SK-N-MC (cell line): ENCODE data around the gene B3GNT9.

Source experiments
- DNase-seq: peaks from one replicate; pipeline ENCODE4 v3.0.0-alpha.2; 2011; ENCODE audit warnings: low read depth, low spot score
- H3K27ac ChIP-seq: fragments of 200-600 bp; sonication (generic); 2 replicates; pipeline ENCODE4 v1.5.1; 2016; ENCODE audit warnings: mixed run types
- H3K36me3 ChIP-seq: fragments of 200-600 bp; sonication (generic); 2 replicates; pipeline ENCODE4 v1.6.1; 2017; ENCODE audit warnings: antibody characterized with exemption, low read length, mixed read lengths; ENCODE audit not compliant: insufficient read depth
- H3K4me3 ChIP-seq: fragments of 200-600 bp; sonication (generic); 2 replicates; pipeline ENCODE4 v1.5.1; 2016
- H3K9ac ChIP-seq: fragments of 200-600 bp; sonication (generic); 2 replicates; pipeline ENCODE4 v1.8.0; 2017; ENCODE audit warnings: mixed run types, mixed read lengths; ENCODE audit not compliant: insufficient read length
- H3K9me3 ChIP-seq: fragments of 200-600 bp; sonication (generic); 2 replicates; pipeline ENCODE4 v1.6.1; 2017; ENCODE audit warnings: low read depth, mild to moderate bottlenecking, antibody characterized with exemption, low read length, moderate library complexity, mixed read lengths
- EZH2 ChIP-seq: fragments of 200-600 bp; sonication (generic); IDR thresholded peaks from one replicate; pipeline ENCODE4 v1.6.1; 2017; ENCODE audit warnings: antibody characterized with exemption
- FOXP2 ChIP-seq: optimal IDR thresholded peaks from 2 replicates; pipeline ENCODE3; 2011; ENCODE audit warnings: mild to moderate bottlenecking, moderate library complexity; ENCODE audit not compliant: insufficient read depth; ENCODE audit errors: extremely low read length, control extremely low read depth
- POLR2AphosphoS5 ChIP-seq: IDR thresholded peaks from 2 replicates; pipeline ENCODE4 v1.6.1; 2012; ENCODE audit warnings: mild to moderate bottlenecking, low read depth, low read length, borderline replicate concordance

Gene B3GNT9

DNA sequence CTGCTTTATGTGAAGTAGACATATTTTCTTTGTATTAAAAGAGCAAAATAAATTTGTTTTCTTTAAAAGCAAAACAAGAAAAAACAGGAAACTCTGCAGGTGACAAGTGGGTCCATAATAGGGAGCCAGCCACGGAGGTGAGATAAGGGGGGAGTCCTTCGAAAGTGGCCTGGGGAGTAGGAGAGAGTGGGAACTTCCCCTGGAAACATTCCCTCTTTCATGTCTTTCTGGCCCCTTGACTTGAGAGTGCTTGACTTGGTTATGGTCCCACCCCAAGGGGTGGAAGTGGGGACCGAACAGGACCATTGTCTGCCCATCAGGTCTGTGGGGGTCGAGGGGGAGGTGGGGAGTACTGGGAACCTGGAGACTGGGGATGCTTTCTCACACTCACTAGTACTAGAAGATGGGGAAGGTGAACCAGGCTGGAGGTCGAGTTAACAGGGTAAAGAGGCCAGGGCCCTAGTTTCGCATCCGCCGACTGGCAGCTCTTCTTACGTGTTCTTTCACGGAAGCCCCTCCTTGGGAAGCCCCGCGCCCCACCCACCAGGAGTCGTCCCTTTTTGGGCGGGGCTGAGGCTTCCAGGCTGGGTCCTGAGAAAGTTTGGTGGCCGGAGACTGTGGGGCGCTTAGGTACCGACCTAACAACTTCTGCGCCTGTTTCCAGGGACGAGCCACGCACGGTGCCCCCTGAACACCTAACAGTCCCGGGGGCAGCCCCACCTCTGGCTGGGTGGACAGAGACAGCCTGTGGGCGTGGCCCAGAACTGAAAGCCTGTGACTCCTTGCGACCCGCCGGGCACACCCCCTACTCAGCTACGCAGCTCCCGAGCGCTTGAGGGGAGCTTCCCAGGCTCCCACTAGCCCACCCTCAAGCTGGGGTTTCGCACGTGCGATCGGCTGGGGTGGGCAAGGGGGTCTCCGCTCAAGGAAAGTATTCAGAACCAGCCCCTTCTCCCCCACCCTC lies 8.1 kb upstream of the B3GNT9 start:
- Histone ChIP-seq H3K4me3 (peak overlapping the region; percentile 84), H3K9me3 (no peaks in the 10 kb centered on the region), H3K36me3 (no peaks in the 10 kb centered on the region), H3K27ac (no peak overlapping the region), H3K9ac (peak overlapping the region; percentile 53)
- TF ChIP-seq POLR2AphosphoS5 (no peak), EZH2 (no peak)
- no peak for DNase-seq

DNA sequence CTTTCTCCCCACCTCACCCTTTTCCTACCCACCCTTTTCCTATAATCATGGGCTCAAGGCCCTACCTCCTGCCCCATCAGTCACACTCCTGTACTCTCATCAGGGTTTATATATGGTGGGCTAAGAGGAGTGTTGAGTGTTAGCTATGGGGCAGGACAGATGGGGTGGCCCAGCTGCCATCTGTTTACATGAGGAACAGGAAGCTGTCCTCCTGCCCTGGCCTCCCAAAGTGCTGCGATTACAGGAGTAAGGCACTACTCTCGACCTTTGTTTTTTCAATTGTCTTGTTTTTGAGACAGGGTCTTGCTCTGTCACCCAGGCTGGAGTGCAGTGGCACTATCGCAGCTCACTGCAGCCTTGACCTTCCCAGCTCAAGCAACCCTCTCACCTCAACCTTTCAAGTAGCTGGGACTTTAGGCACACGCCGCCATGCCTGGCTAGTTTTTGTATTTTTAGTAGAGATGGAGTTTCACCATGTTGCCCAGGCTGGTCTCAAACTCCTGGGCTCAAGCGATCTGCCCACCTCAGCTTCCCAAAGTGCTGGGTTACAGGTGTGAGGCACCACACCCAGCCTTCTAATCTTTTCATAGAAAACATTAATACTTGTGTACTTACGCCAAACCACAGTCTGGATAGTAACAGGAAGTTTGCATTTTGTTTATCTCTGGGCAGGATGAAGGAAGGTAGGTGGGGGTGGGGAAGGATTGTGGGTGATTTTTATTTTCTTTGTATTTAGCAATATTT lies 7.3 kb upstream of the B3GNT9 start:
- Histone ChIP-seq H3K36me3 (no peaks in the 10 kb centered on the region), H3K9me3 (no peaks in the 10 kb centered on the region), H3K27ac (no peak overlapping the region), H3K4me3 (no peak overlapping the region), H3K9ac (no peak overlapping the region)
- no peak for TF ChIP-seq FOXP2
- no peak for DNase-seq

DNA sequence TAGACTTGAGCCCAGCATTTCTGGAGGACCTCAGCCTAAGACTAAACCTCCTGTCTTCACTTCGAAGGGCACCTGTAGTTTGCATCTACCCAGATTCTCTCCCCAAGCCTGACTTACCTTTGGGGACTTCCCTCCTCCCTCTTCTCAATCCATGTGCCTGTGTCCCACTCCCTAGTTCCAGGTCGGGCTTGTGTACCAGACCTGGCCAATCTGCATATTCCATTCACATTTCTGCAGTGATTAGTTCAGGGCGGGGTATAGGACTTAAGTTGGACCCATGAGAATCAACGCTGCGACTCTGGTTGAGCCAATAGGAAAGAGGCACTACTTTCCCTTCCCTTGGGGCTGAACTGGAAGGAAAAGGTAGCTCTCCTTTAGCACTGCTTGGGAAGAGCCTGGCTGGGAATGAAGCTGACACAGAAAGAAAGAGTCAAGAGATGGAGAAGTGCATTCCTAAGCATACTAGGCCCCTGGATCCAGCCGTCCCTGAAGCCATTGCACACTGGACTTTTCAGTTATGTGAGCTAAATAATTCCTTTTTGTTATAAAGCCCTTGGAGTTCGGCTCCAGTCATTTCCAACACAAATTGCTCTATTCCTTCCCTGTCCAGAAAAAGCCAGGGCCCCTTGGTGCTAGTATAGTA lies 6.4 kb upstream of the B3GNT9 start:
- no peaks in the 10 kb centered on the region for H3K9me3 ChIP-seq
- no peak overlapping the region for H3K4me3 ChIP-seq
- TF ChIP-seq POLR2AphosphoS5 (no peak), EZH2 (no peak), FOXP2 (no peak)
- H3K36me3 ChIP-seq: no peaks in the 10 kb centered on the region
- no peak overlapping the region for H3K27ac ChIP-seq
- DNase-seq: no peak
- no peak overlapping the region for H3K9ac ChIP-seq

DNA sequence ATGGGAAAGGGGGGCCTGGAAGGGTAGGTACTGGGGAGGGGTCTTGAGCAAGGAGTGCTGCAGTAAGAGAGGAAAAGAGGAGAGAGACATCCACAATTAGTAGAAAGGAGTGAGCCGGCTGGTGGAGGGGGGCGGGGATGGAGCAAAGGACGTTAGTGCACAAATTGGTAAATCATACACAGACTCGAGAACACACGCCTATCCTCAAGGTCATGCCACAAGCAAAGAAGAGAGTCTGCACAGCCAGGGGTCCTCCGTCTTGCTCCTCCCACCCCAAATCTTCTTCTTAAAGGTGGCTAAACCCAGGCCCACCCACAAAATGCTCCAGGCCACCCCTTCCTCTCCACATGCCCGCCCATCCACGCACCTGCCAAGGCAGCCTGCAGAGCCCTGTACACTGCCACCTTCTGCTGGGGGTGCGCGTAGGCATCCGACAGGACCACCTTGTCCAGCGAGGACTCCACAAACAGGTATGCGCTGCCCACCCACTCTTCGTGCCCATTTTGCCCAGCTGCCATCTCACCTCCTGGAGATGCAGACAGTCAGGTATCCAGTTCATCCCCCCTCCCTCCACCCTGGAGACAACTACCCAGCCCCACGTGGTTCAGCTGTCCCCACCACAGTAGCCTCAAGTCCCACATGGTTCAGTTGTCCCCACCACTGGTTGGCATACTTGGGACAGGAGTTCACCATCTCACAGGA lies 5.5 kb upstream of the B3GNT9 start:
- no peak overlapping the region for H3K9ac ChIP-seq
- no peaks in the 10 kb centered on the region for H3K9me3 ChIP-seq
- DNase-seq: no peak
- H3K36me3 ChIP-seq: no peaks in the 10 kb centered on the region
- no peak overlapping the region for H3K27ac ChIP-seq
- TF ChIP-seq EZH2 (no peak), POLR2AphosphoS5 (no peak), FOXP2 (no peak)
- no peak overlapping the region for H3K4me3 ChIP-seq

DNA sequence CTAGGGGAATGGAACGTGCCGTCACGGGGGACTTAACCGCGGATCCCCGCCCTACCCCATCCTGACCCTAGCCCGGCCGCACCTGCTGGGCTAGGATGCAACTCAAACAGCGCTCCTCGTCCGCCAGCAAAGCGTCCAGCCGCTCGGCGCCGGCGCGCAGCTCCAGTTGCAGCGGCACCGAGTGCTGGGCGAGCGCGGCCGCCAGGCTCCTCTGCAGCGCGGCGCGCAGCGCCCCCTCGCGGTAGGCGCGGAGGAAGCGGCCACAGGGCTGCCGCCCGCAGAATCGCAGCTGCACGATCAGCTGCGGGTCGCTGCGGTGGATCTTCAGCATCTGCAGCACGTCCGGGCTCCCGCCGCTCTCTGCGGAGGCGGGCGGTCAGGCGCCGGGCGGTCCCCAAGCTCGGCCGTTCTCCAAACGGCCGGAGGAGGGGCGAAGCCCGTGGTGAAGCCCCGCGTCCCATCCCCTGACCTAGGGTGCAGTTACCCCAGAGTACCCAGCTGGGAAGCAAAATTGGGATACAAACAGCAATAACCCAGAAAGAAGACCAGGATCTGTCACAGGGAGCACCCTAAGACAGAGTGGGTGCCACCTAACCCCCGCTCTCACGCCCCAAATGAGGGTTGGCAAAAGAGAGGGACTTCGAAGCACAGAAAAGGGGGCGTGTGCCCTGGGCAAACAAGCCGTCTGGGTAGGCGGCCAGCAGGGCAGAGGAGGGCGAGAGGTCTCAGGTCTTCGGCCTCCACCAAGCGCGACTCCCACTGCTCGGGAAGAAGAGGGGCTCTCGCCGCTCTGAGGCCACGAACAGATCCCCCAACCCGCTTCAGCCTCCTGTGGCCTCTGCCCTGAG lies 4.7 kb upstream of the B3GNT9 start:
- H3K4me3 ChIP-seq: peak overlapping the region; percentile 33; the same call in 1 of the 2 replicates
- H3K36me3 ChIP-seq: no peaks in the 10 kb centered on the region
- H3K9me3 ChIP-seq: no peaks in the 10 kb centered on the region
- DNase-seq: no peak
- no peak overlapping the region for H3K27ac ChIP-seq
- no peak for TF ChIP-seq FOXP2
- H3K9ac ChIP-seq: no peak overlapping the region

DNA sequence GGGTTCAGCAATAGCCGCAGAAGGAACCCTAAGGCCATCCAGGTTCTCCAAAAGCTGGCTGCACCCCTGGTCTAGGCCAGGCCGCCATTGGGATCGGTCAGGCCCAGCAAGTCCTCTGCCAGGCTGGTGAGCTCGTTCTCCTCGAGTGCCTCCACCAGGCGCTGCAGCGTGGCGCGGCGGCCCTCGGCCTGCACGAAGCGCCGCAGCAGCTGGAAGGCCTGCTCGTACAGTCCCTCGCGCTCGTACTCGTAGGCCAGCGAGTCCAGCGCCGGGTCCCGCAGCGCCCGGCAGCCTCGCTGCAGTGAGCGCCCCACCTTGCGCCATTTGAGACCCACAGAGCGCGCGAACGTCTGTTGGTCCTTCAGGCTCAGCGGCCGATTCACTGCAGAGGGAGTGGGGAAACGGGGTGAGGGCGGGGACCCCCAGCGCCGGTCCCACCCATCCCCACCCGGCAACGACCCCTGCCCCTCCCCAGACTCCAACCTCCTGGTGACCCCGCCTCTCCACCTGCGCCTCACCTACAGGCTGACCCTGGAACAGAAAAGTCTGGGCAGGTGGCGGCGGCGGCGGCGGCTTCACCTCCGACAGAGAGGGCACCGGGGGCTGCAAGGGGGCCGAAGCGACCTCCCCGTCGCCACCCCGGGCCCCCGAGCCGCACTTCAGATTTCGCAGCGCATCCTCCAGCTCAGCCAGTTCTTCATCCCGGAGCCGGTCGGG lies 3.9 kb upstream of the B3GNT9 start:
- no peak for DNase-seq
- no peak for TF ChIP-seq FOXP2
- no peak for TF ChIP-seq EZH2
- no peak for TF ChIP-seq POLR2AphosphoS5
- Histone ChIP-seq H3K9me3 (no peaks in the 10 kb centered on the region), H3K4me3 (peak overlapping the region; percentile 33; the same call in 1 of the 2 replicates), H3K36me3 (no peaks in the 10 kb centered on the region), H3K9ac (no peak overlapping the region), H3K27ac (no peak overlapping the region)

DNA sequence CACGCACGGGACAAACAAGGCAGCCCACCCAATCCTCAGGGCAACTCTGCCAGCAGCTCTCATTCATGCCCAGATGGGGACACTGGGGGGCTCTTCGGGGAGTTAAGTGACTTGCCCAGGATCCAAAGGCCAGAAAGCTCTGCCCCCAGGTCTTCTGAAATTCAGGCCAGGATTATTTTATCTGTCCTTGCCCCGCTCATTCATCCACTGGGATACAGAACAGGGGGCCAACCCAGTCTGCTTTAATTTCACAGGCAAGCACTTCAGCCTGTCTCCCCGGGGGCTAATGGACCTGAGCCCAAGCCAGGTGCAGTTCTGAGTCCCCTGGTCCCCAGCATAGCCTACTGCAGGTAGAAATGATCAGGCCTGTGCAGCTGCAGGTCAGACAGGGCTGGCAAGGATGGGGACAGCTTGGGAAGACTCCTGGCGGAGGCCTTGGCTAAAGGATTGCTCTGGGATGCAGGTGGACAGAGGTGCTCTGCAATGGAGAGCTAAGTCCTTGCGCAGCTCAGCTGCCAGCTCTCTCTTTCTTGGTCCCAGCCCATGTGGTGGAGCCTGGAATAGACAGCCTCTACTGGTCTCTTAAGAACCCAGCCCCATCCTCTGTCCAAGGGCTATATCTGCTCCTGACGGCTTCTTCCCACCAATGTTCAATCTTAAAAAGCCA lies 766 bp upstream of the B3GNT9 start:
- Histone ChIP-seq H3K4me3 (peak overlapping the region; percentile 79), H3K9ac (no peak overlapping the region), H3K27ac (no peak overlapping the region), H3K36me3 (no peaks in the 10 kb centered on the region), H3K9me3 (no peaks in the 10 kb centered on the region)
- no peak for DNase-seq
- TF ChIP-seq POLR2AphosphoS5 (no peak), EZH2 (no peak), FOXP2 (no peak)
